GM12865 (cell line): ENCODE results near the gene GUCY2D.

Experiments used
- DNase-seq: peaks from one replicate; pipeline ENCODE4 v3.0.0; 2010; ENCODE audit warnings: low read depth
- H3K4me3 ChIP-seq: 2 replicates; pipeline ENCODE4 v1.5.1; 2011; ENCODE audit warnings: mild to moderate bottlenecking, low read depth, low read length, control low read depth
- TF ChIP-seq, protein P1 (sequence below): IDR thresholded peaks from 2 replicates; pipeline ENCODE4 v1.5.1; 2011; ENCODE audit warnings: low read length, control low read depth, low read depth, inconsistent platforms; ENCODE audit not compliant: insufficient read depth; ENCODE audit errors: missing control alignments

Gene GUCY2D

DNA sequence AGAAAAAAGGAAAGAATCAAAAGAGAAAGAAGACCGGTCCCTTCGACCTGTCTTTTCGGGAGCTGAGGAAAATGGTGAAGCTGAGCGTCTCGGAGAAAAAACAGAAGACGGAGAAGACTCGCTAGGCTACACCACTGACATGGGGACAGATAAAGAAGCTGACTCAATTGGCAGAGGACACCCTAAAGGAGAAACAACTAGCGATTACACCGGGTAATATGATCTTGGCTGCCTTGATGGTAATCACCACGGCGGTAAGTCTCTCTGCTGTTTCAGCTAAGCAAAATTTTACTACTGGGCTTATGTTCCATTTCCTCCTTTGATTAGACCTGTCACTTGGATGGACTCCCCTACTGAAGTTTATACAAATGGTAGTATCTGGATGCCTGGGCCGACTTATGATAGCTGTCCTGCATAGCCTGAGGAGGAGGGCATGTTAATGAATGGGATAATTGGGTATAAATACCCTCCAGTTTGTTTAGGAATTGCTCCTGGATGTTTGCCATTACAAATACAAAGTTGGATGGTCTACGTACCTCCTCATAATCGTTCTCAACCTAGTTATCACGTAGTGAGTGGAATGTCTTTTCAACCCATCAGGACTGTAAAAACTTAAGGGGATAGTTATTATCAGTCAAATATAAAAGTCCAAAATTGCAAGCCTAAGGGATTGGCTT lies 60.5 kb downstream of the GUCY2D start:
- no peak overlapping the region for H3K4me3 ChIP-seq
- no peak for DNase-seq
- TF ChIP-seq, protein P1, sequence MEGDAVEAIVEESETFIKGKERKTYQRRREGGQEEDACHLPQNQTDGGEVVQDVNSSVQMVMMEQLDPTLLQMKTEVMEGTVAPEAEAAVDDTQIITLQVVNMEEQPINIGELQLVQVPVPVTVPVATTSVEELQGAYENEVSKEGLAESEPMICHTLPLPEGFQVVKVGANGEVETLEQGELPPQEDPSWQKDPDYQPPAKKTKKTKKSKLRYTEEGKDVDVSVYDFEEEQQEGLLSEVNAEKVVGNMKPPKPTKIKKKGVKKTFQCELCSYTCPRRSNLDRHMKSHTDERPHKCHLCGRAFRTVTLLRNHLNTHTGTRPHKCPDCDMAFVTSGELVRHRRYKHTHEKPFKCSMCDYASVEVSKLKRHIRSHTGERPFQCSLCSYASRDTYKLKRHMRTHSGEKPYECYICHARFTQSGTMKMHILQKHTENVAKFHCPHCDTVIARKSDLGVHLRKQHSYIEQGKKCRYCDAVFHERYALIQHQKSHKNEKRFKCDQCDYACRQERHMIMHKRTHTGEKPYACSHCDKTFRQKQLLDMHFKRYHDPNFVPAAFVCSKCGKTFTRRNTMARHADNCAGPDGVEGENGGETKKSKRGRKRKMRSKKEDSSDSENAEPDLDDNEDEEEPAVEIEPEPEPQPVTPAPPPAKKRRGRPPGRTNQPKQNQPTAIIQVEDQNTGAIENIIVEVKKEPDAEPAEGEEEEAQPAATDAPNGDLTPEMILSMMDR, result no peak

DNA sequence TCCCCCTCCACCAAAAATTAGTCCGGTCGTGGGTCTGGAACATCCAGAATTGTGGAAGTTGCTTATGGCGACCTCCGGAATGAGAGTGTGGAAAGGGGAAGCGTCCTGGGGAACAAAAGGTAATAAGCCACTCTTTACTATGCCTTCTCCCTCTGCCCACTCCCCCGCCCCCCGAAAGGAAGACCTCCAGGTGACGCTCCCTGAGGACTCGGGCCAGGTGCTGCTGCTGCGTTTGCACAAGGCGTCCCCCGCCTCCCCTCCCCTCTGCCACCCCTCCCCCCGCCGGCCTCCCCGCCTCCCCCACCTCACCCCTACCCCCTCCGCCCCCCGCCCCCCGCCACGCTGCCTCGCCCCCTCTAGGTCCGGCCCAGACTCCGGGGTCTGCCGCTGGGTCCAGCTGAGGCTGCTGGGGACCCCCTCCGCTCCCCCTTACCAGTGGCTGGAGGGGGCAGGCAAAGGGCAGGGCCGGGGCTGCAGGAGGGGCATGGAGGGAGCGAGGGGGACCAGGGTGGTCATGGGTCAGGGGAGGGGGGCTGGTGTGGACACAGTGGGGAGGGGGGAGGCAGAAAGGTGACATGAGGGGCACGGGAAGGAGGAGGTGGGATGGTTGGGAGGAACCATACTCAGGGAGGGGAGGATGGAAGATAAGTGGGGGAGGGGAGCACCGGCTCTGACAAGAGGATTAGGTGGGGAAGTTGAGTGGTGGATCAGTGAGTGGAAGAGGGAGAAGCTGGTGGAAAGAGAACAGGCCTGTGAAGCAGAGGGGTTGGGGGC lies 61.5 kb downstream of the GUCY2D start:
- H3K4me3 ChIP-seq, result no peak overlapping the region
- DNase-seq, result no peak
- TF ChIP-seq, protein P1, result no peak

DNA sequence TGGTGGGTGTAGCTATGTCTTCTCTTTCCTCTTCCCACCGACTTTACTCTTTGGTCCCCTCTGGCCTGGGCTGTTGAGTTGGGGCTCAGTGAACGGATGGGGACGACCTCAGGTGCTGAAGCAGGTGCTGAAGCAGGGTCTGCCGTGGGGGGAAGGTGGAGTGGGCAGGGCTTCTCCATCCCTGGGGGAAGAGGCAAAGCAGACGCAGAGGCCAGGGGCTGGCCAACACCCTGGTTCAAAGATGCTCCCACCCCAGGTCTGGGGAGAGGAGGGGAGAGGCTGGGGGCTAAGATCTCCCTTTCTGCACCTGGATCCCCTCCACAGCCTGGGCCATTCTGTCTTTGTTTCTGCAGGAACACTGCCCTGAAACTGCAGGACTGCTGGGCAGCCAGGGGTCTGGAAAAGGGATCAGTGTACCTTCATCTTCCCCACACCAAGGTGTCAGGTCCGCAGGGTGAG lies 62.2 kb downstream of the GUCY2D start:
- DNase-seq, result no peak
- no peak overlapping the region for H3K4me3 ChIP-seq
- TF ChIP-seq, protein P1, result no peak

DNA sequence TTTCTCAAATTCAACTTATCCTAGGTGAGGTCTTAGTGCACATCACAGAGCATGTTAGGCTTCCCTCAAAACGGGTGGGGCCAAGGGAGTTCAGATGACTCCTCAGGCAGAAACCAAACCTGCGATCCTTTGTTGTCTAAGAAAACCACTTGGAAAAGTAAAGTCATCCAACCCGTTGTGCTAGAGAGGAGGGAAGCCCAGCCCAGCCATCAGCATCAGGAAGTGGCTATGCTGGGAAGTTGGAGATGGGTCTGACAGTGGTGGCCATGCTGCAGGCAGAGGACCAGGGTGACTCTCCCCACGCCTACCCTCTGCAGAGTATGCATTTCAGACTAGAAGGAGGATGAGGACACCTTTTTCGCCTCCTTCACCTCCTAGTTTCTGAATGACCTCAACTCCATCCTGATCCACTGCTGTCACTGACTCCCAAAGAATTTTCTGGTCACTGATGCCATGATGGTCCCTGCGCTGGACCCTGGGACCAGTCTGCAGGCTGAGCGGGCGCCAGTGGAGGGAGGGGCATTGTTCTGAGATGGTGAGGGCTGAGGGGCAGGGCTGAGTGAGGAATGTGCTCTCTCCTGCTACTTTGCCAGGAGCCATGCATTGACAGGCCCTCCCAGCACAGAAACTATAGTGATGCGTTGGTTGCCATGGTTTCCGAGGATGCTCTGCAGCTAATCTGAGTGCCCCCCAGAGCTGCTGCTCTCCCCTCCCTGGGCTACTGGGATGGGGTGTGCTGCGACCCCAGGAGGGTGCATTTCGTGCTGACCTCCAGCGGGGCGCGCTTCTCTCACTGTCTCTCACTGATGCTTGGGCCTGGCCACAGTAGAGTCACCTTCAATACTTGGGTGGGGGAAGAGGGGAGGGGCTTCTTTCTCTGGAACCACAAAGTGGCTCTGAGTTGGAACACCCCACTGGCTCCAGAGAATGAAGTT lies 64.7 kb downstream of the GUCY2D start:
- DNase-seq, result no peak
- H3K4me3 ChIP-seq, result no peak overlapping the region
- TF ChIP-seq, protein P1, result no peak

DNA sequence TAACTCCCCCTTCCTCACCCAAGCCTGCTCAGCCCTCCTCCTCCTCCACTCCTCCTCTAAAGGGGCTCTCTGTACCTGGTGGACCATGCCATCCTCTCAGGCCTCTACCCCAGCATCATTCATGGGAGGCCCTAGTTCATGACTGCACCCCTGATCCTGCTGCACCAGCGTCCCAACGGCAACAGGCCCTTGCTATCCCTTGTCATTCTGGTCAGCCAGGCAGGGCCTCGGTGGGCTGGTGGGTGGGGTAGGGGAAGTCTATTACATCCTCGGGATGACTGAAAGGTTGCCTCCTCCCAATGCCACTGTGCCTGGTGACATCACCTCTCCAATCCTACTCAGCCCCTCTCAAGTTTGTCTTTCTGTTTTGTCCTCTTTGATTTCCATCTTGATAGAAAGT lies 65.4 kb downstream of the GUCY2D start:
- no peak overlapping the region for H3K4me3 ChIP-seq
- no peak for DNase-seq
- TF ChIP-seq, protein P1, result no peak

DNA sequence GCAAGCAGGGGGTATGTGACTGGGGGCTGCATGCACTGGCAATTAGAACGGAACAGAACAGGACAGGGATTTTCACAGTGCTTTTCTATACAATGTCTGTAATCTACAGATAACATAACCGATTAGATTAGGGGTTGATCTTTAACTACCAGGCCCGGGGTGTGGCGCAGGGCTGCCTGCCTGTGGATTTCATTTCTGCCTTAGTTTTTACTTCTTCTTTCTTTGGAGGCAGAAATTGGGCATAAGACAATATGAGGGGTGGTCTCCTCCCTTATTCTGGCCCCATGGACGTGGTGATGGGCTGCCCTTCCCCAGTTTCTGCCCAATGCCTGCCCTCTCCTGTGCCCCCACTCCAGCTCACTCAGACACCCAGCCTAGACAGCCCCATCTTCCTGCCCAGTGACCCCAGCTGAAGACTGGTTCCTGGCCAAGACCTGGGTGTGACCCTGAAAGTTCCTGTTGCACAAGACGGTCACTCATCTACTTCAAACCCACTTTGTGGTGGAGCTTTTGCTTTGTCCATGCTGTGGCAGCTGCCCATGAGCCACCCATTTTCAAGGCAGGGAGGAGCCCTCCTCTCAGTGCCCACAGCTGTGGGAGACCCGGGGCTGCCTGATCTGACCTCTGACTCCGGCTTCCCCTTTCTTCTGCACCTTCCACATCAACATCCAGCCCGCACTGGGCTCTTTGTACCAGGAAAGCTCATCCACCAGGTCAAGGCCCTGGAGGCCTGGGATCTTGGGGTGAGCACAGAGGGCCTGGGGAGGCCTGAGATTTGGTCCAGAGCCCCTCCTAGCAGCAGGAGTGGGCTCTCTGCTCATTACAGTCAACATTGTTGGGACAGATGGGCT lies 66.5 kb downstream of the GUCY2D start:
- DNase-seq, result no peak
- TF ChIP-seq, protein P1, result no peak
- no peak overlapping the region for H3K4me3 ChIP-seq
